Brain pericyte (primary cell): Measurements from ENCODE around the gene AP2A2.

Experiments used
- DNase-seq: peaks from one replicate; pipeline ENCODE4 v3.0.0-alpha.2; 2012; ENCODE audit warnings: low read depth, low spot score

AP2A2 gene

DNA sequence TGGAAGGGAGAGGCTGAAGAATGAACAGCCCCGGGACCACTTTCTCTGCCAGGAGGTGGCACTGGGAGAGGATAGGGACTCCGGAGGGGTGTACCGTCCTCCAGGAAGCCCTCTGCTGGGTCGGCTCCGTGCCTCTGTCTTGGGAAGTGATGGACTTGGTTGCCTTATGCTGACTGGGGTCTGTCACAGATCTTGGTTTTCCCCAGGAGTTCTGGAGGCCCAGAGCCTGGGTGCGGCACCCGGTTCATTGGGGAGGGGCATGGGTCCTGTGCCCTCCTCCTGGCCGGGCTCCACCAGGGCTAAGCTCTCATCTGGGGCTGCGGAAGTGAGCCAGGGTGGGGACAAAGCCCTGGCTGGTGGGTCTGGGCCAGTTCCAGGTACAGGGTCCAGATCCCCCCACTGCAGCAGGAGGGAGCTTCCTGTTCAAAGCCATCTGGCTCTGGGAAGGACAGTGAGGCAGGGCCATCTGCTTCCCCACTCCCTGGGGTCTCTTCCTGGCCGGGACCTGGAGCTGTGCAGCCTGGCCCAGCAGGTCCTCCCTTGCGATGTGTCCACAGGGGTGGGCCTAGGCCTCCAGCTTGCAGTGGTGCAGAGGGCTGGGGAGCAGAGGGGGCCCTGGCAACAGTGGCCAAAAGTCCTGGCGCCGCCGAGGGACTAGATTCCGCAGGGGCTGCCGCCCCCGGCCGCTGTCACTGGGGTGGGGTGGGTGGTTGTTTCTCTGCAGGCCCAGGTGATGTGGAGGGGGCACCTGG lies 1.1 kb upstream of the AP2A2 start:
- no peak for DNase-seq

DNA sequence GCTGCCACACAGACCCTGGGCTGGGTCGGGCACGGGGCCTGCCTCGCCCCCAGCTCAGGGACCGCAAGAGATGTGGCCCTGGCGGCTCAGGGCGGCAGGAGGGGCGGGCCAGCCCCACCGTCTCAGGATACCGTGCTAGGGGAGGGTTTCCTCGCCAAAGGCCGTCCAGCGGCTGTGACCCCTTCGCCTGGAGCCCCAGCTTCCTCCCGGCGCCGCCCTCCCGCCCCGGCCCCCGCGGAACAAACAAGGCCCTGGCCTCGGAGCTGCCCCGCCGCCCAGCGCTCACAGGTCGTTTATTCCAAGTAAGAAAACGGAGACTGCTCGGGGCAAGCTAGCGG lies 543 bp upstream of the AP2A2 start:
- DNase-seq, result no peak

DNA sequence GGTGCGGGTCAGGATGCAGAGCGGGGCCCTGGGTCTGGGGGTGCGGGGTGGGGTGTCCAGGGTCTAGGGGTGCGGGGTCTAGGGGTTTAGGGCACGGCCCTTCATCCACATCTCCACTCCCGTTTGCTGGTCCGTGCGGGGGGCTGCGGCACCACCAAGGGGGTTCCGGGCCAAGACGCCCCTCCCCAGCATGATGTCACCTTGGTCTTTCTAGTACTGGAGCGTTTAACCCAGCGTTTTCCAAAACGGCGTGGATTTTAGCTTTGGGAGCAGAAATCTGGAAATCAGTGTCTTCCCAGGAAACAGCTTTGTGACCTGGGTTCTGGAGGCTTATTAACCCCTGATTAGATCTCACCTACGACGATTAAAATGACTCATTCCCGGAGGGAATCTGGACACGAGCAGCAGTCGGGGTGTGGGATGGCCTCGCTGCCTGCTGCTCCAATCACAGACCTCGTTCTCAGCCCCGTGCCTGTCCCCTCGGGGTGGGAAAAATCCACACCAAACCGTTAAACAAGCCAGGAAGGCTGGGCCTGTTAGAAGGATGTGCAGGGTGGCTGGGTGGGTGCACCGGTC lies 759 bp downstream of the AP2A2 start:
- no peak for DNase-seq

DNA sequence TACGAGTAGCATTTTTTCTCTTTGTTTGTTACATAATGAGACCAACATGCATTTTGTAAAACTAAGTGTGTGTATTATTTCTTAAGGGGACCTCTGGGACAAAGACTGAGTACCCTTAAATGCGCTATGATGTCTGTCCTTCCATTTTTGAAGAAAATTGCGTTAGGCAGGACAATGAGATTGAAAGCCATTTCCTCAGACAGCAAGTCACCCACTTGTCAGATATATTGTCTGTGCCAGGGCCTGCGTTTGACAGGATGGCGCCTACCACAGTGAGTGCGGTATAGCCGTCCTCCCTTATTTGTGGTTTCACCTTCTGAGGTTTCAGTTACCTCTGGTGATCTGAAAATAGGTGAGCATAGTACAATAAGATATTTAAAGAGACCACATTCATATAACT lies 2.2 kb downstream of the AP2A2 start:
- DNase-seq, result no peak

DNA sequence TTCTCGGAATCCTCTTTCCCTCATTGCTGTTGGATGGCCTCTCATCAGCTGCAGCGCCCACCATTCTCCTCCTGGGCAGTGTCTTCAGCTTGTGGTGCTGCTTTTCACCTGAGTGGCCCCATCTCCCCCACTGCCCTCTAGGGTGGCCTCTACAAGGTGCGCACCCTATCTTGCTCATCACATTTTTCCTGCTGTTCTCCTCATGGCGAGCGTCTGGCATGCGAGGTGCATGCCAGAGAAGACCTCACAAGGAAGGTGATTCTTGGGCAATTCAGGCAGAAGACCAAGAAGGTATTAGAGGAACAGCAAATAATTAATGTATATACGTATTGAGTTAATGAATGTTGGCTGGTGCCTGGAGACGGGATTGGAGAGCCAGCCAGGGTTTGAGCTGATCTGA lies 3.1 kb downstream of the AP2A2 start:
- no peak for DNase-seq

DNA sequence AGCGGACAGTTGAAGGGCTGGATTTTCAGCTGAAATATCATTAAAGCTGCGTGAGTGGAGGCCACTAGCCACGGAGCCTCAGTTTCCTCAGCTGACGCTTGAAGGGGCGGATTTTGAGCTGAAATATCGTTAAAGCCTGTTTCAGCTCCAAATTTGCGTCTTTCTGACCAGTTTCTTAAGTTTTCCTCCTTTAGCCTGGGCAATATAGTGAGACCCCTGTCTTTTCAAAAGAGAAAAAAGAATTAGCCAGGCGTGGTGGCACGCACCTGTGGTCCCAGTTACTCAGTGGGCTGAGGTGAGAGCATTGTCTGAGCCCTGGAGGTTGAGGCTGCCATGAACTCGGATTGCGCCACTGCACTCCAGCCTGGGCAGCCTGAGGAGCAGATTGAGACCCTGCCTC lies 3.7 kb downstream of the AP2A2 start:
- DNase-seq, result no peak

DNA sequence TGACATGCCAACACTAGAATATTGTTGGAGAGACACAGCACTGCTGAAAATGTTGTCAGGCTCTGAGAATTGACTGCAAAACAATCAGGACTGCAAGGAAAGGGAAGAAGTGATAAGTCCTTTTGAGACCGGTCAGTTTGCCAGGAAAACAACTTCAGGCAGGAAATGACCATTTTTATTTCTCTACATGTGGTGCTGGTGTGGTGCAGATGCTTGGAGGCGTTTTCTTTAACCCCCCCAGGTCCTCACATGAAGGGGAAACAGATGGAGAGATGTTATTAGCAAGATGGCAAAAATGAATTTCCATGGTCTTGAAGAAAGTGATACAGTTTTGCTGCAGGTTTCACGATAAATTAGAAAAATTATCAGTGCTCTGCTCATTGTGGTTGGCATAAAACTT lies 5.7 kb downstream of the AP2A2 start:
- no peak for DNase-seq

DNA sequence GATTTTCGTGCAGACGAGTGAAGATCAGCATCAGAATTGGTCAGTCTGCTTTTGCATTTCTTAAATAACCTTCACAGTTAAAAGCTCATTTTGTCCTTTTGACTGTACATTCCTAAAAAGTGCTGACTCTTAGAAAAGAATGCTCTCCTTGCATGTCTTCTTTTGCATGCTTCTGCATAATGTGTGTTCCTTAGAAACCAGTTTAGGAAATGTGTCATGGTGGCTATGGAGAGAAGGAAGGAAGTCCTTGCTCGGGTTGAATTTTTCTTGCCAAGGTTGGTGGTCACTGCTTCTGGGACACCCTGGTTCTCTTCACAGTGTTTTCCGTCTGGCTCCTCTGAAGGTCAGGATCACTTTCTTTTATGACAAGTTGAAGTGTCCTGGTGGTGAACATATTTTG lies 6.8 kb downstream of the AP2A2 start:
- no peak for DNase-seq

DNA sequence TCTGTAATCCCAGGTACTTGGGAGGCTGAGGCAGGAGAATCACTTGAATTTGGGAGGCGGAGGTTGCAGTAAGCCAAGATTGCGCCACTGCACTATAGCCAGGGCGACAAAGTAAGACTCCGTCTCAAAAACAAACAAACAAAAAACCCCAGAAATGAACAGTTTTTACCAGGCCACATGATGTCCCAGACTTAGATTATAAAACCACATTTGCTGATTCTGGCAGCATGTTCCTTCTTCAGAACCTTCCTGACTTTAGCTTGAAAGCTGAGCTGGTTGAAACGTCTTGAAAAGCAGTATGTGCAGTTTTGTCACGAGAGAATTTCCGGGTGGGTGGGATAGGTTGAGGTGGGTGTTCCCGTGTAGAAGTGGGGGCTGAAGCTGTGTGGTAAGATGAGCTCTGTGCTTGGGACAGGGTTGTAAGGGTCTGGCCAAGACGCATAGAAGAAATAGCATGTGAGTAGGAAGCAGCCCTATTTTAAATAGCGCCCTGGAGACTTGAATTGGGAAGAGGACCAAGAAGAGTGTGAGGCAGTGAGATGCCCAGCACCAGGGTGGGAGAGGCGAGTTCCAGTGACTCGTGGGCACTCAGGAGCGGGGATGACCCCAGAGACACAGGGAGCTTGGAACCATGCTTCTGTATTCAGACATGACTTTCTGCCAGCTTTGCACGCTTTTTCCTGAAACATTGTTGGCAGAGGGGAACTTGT lies 7.6 kb downstream of the AP2A2 start:
- no peak for DNase-seq

DNA sequence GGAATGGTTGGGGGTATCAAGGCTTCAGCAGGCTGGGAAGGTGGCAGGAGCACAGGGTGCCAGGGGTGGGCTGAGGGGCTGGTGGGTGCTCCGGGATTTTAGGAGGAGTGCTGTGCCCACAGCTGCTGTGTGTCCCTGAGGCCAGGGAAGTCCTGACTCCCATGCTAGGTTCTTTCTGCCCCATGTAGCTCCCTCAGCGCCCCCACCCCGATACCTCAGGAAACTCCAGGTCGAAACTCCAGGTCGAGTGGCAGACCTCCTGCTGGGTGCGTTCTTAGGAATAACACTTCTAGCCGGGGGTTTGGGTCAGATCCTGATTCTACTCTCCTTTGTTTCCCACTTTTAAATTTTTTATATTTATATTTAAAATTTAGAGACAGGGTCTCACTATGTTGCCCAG lies 8.3 kb downstream of the AP2A2 start:
- DNase-seq, result no peak

DNA sequence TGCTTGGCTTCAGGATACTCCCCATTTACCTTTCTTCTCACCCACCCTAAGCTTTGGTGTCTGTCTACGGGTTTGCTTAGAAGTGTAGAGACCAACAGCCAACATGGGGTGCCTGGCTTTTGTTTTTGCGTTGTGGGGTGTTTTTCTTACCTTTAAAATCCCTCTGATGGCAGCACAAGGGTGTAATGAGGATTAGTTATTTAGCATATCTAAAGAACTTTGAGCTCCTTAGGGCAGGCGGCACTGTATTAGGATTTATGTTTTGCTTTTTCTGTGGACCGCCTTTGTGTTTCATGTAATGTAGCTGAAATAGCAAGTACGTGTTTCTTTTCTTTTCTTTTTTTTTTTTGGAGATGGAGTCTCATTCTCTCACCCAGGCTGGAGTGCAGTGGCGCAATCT lies 8.9 kb downstream of the AP2A2 start:
- DNase-seq, result no peak

DNA sequence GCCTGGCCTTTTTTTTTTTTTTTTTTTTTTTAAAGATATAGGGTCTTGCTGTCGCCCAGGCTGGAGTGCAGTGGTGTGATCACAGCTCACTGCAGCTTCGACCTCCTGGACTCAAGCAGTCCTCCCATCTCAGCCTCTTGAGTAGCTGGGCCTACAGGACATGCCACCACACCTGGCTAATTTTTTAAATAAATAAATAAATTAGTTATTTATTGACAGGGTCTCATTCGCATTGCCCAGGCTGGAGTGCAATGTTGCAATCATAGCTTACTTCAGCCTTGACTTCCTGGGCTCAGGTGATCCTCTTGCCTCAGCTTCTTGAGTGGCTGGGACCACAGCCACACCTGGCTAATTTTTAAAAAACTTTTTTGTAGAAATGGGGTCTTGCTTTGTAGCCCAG lies 10.5 kb downstream of the AP2A2 start:
- no peak for DNase-seq

DNA sequence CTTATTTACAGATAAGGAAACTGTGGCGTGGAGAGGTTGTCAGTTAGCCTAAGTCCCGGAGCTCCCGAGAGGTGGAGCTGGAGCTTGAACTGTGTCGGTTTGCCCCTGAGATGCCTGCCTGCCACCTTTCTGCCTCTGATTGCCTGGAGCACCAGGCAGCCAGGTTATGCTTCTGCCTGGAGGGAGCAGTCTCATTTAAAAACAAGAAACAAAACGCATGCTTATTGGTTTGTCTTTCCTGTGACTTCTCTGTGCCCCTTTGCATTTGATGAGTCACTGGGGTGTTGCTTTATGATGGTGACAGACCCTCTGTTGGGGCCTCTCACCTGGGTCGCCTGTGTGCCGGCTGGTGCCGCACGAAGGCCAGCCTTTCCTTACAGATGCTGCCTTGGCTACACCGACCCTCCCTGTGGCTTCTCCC lies 12.2 kb downstream of the AP2A2 start:
- no peak for DNase-seq

DNA sequence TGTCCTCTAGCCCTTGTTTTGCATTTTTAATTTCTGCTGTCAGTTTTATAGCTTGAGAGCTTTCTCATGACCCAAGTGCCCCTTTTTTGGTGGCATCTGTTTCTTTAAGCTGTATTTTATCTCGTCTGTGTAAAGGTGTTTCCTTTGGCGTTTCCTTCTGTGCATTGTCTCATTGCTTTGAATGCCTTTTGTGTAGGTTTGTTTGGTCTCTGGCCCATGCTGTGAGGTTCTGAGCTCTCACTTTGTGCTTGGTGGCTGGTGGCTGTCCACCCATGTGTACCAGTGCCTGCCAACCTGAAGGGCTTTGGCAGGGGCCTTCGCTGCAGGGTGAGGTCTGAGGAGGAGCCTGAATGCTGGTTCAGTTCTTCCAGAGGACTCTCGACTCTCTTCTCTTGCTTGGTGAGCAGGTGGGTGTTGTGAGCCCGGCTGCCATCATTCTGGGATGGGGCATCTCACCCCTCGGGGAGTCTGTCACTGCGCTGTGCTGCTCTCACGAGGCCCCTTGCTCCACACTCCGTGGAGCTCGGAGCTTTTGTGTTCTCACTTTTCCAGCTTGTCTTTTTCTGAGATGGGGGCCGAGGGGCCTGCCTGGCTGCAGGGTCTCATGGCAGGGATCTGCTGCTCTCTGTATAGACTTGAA lies 14.9 kb downstream of the AP2A2 start:
- DNase-seq, result no peak

DNA sequence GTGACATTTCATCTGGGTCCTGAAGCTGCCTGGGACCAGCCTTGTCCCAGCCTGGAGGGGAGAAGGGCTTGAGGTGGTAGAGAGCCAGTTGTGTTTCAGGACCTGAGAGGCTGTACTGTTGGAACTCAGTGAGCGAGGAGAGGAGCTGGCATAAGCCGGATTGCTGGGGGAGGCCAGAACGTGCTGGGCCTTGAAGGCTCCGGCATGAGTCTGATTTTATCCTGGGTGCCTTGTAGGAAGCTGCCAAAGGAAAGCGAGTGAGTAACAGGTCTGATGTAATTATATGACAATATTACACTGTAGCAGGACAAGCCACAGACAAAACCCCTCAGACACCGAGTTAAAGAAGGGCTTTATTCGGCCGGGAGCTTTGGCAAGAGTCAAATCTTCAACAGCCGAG lies 17.2 kb downstream of the AP2A2 start:
- no peak for DNase-seq

DNA sequence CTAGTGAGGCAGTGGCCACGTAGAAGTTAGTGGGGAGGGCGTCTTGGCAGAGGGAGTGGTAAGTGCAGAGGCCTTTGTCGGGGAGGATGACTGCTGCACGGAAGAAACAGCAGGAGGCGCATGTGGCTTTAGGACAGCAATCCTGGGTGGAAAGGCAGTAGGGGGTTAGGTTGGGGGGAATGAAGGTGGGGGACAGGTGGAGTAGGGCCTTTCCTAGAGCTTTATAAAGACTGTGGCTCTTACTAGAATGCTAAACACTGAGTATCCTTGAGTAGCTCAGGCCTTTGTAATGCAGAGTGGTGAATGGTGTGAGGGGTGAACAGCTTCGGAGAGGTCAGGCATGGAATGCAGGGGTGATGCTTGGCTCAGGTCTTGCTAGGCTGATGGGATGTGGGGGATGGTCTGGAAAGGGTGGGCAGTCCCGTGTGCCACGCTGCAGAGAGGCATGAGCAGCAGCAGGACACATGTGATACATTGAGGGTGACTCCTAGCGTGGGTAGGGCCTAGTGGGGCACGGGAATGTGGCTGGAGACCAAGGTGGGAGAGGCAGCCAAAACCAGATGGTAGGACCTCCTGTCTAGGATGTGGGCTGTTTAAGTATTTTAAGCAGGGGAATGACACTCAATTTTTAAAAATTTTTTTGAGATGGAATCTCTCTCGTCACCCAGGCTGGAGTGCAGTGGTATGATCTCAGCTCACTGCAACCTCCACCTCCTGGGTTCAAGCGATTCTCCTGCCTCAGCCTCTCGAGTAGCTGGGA lies 19.2 kb downstream of the AP2A2 start:
- DNase-seq, result no peak

DNA sequence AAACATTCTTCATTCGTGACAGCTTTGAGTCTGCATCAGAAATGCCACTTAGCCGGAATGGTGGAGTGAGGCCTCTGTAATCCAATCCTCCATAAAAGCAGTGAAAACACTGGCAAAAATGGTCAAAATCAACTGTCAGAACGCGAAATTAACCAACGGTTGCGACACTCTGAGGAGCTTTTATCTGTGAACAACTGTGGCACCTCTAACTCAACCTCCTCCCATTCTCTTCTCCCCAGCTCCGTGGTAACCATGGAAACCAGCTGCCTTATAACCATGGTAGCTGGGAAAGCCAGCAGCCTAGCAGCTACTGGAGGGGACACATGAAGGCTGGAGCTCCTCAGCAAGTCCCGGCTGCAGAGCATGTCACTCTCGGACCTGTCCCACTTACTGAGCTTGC lies 20.3 kb downstream of the AP2A2 start:
- no peak for DNase-seq

DNA sequence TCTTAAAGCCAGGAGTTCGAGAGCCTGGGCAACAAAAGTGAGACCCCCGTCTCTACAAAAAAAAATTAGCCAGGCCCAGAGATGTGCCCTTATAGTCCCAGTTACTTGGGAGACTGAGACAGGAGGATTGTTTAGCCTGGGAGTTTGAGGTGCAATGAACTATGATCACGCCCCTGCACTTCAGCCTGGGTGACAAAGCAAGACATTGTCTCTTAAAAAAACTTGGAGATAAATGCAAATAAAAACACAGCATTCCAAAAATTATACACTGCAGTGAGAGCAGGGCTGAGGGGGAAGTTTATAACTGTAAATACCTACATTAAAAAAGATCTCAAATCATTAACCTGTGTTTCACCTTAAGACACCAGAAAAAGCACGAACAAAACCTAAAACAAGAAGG lies 22.1 kb downstream of the AP2A2 start:
- DNase-seq, result no peak

DNA sequence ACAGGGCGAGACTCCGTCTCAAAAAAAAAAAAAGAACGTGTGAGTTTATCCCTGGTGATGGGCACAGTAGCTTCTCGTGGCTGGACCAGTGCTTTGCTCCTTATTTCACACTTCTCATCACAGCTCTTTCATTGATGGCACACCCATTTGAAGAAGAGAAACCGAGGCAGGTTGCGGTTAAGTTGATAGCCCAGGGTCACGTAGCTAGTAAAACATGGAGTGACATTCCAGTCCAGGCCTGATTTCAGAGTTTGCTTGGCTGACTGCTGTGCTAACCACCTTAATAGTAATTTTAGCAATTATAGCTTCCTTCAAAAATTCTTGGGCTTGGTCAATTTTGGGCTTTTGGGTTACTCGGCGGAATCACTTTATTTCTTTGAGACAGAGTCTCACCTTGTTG lies 25.8 kb downstream of the AP2A2 start:
- DNase-seq, result no peak

DNA sequence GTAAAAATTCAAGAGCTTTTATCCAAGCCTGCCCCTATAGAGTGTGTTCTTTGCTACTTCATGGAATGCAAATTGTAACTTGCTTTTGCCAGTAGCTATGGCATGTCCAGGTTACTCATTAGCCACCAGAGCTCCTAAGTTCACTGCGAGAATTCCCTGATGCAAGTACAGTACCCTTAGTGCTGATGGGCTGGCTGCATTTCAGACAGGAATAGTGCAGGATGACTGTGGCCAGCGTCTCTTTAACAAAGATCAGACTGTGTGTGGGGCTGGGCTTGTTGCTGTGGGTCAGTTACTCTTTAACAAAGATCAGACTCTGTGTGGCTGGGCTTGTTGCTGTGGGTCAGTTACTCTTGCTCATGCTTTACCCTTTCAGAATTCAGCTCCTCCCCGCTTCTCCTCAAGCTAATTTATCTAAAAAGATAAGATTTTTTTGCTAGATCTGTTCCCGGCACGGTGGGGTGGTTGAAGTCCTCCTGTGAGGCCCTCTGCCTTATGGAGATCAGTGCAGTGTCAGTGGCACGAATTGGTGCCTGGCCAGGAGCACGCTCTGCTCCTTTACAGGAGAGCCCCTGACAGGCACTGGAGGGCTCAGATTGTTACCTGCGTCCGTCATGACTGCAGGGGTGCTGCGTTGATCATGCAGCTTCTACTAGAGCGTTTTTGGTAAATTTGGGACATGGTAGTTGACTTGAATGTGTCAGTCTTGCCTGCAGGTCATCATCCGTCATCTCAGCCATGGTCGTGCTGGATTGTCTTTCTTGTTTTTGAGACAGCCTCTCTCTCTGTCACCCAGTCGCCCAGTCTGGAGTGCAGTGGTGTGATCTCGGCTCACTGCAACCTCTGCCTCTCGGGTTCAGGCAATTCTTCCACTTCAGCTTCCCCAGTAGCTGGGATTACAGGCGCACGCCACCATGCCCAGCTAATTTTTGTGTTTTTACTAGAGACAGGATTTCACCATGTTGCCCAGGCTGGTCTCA lies 27.0 kb downstream of the AP2A2 start:
- no peak for DNase-seq

DNA sequence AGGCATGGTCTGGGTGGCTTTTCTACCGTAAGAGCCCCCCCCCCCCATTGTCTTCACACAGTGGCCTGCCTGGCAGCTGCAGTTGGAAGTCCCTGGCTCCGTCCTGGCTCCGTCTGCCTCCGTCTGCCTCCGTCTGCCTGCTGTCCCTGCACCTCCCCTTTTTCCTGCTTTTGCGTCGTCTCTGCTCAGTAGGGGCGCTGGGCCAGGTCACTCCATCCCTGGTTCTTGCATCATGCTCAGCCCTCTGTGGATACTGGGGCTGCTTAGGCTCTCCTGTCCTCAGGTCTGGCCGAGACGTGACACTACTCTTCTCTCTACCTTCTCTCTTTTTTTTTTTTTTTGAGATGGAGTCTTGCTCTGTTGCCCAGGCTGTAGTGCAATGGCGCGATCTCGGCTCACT lies 27.8 kb downstream of the AP2A2 start:
- DNase-seq, result no peak
